Astrocyte of the spinal cord (primary cell): Measurements from ENCODE around the gene IGFBP5.

Experiments used
- DNase-seq: peaks from one replicate; pipeline ENCODE4 v3.0.0; 2011; ENCODE audit warnings: low read depth, low spot score
- H3K4me3 ChIP-seq: 2 replicates; pipeline ENCODE4 v1.5.1; 2011; ENCODE audit warnings: low read depth, mild to moderate bottlenecking, low read length, moderate library complexity
- in situ Hi-C: cut with HindIII; loops from 2 replicates; pipeline ENCODE4 v1.10.0; 2017; ENCODE audit warnings: low sequenced_read_pairs
- TF ChIP-seq, protein P1 (sequence below): IDR thresholded peaks from 2 replicates; pipeline ENCODE4 v1.5.1; 2012; ENCODE audit warnings: low read depth, mild to moderate bottlenecking, low read length, inconsistent platforms

Gene IGFBP5

DNA sequence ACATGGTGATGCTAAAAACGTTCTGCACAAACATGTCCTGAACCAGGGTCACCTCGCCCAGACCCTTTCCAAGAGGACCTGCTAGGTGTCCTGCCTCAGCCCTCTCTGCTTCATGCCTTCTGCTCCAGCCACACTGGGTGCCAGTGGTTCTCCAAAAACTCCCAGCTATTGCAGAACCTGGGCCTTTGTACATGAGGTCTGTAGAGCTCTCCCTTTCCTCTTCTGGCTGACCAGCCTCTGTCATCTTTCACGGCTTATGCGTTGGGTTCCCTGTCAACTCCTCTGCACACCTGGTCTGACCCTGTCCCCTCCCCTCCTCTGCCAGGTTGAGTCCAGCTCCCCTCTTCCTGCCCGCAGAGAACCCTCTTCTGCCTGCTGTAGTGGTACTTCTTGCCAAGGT lies 35.5 kb upstream of the IGFBP5 start:
- DNase-seq, result no peak
- in situ Hi-C loops, result no loop called here
- H3K4me3 ChIP-seq, result no peak overlapping the region
- TF ChIP-seq, protein P1, sequence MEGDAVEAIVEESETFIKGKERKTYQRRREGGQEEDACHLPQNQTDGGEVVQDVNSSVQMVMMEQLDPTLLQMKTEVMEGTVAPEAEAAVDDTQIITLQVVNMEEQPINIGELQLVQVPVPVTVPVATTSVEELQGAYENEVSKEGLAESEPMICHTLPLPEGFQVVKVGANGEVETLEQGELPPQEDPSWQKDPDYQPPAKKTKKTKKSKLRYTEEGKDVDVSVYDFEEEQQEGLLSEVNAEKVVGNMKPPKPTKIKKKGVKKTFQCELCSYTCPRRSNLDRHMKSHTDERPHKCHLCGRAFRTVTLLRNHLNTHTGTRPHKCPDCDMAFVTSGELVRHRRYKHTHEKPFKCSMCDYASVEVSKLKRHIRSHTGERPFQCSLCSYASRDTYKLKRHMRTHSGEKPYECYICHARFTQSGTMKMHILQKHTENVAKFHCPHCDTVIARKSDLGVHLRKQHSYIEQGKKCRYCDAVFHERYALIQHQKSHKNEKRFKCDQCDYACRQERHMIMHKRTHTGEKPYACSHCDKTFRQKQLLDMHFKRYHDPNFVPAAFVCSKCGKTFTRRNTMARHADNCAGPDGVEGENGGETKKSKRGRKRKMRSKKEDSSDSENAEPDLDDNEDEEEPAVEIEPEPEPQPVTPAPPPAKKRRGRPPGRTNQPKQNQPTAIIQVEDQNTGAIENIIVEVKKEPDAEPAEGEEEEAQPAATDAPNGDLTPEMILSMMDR, result no peak

DNA sequence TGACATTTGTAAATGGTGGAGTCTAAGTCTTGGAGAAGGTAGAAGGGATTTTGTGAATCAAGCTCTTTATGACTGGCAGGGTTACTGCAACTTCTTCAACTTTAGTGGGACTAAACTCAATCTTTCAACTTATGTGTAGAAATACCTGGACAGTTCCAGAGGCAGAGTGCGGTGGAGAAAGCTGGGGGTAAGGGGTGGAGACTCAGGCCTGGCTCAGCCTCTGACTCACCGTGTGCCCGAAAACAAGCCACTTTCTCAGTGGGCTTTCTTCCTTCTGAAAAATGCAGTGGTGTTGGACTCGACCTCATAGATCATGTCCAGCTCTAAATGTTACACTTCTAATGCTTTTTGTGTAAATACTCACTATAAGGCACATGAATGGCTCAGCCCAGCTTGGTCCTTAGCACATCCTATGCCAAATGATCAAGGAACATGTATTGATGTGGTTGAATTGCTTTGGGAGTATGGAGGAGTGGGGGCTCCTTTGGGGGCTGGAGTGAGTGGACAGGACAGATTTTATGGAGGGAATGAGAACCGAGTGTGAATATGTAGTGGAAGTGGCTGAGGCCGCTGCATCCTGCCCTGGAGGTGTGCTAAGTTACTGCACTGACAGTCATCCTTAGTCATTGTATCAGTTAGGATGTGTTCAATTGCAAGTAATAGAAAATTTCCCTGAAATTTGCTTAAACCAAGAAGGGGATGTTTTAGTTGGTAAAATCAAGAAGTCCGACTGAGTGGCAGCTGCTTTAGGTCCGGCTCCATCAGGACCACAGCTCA lies 32.2 kb upstream of the IGFBP5 start:
- no peak for DNase-seq
- H3K4me3 ChIP-seq, result no peak overlapping the region
- TF ChIP-seq, protein P1, result no peak
- in situ Hi-C loops, result no loop called here

DNA sequence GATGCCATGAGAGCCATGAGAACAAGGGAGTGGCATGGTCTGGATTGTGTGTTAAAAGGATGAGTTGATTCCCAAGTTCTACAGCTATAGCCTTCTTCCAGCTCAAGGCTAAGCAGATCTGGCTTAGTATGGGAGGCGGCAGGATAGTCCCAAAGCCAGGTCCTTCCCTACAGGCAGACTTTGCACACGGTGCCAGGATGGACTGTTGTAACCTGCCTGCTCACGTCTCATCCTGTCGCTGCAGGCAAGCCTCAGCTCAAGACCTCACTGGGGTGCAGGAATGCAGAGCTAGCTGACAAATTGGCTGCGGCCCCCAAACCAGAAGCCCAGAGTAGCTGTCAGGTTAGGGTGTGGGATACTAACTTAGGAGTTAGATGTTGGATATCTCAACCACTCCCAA lies 28.8 kb upstream of the IGFBP5 start:
- TF ChIP-seq, protein P1, result no peak
- no peak for DNase-seq
- in situ Hi-C loops, result no loop called here
- H3K4me3 ChIP-seq, result no peak overlapping the region

DNA sequence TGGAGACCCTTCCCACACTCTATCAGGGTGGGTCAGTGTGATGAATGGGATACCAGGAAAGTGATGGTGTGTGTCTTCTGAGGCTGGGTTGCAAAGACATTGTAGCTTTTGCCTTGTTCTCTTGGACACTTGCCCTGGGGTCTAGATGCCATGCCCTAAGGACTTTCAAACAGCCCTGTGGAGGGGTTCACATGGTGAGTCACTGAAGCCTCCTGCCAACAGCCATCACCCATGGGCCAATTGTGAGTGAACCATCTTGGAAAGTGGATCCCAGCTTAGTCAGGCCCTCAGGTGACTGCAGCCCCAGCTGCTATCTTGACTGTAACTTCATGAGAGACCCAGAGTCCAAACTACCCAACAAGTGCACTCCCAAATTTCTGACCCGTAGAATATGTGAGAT lies 25.8 kb upstream of the IGFBP5 start:
- in situ Hi-C loops, result no loop called here
- no peak for DNase-seq
- TF ChIP-seq, protein P1, result no peak

DNA sequence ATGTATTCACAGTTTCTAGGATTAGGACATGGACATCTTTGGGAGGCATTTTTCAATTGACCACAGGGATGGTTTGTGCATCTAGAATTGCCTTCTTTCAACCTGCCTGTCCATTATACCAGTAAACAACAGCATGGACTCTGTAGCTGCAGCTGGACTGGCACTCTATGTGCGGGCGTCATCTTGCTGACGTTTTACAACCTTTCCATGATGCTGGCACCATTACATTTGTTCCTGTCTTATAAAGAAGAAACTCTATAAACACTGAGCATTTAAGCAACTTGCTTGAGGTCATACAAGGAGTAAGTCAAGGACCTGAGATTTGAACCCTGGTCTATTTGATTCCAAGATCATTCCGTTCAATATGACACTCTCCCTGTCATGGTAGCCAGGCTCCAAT lies 25.4 kb upstream of the IGFBP5 start:
- in situ Hi-C loops, result no loop called here
- DNase-seq, result no peak
- H3K4me3 ChIP-seq, result no peak overlapping the region
- TF ChIP-seq, protein P1, result no peak

More for the DNA sequence above, 25.8 kb upstream of the IGFBP5 start:
- H3K4me3 ChIP-seq, result no peak overlapping the region

DNA sequence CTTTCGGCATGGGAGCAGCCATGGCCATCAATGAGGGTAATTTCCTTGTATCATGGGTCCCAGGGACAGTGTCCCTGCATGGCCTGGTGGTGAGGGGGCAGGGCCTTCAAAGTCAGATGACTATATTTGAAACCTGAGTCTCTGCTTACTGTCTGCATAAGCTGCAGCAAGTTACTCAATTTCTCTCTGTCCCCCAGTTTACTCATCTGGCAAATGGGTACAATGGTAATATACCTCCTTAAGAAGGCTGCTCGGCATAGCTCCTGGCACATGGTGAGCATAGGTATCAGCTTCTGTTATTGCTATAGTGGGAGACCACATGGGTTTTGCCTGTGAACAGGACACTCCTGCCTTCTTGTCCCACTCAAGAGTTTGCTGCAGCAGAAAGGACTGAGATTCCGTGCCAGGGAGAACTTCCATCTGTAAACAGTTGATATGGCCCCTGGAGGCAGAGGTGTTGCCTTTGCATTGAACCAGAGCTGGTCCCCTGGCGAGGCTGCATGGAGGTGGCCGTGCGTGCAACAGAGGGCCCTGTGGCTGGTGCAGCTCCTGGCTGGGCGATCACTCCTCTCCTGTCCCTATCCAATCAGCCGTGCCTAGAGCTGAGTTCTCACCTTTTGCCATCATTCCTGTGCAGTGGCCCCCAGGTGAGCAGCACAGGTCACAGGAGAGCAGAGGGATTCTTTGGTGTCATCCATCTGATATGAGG lies 22.7 kb upstream of the IGFBP5 start:
- DNase-seq, result no peak
- H3K4me3 ChIP-seq, result no peak overlapping the region
- TF ChIP-seq, protein P1, result no peak
- in situ Hi-C loops, result no loop called here
